MM.1S (cell line): Measurements from ENCODE around the gene FAM9A.

ENCODE experiments used
- CTCF ChIP-seq: fragments of 300-600 bp; sonication (generic); IDR thresholded peaks from 2 replicates; pipeline ENCODE4 v1.5.1; 2016; ENCODE audit warnings: antibody characterized with exemption, low read length, mixed read lengths
- EZH2 ChIP-seq: fragments of 300-600 bp; sonication (generic); optimal IDR thresholded peaks from 2 replicates; pipeline ENCODE3; 2017; ENCODE audit warnings: low read depth, mild to moderate bottlenecking, antibody characterized with exemption, low read length, mixed read lengths
- EZH2phosphoT487 ChIP-seq: fragments of 300-600 bp; sonication (generic); IDR thresholded peaks from 2 replicates; pipeline ENCODE4 v1.6.1; 2018; ENCODE audit warnings: antibody characterized with exemption, low read length

GRCh38 chrX:8760021-8760420 is 41.2 kb downstream of the FAM9A start:
- TF ChIP-seq CTCF (no peak), EZH2phosphoT487 (no peak), EZH2 (no peak)
